Chondrocyte (in vitro differentiated cells): ENCODE measurements around the gene RNU2-63P. TPM values are rescaled to one million over a fixed set of nuclear protein-coding genes. Genes with fewer than 3 reads are reported as not detected.

Source experiments
- DNase-seq: peaks from one replicate; pipeline ENCODE4 v3.0.0; 2021; ENCODE audit warnings: mixed read lengths, low spot score
- H3K27ac Mint-ChIP-seq: one replicate; pipeline ENCODE4 v1.8.0; 2021; ENCODE audit warnings: mild to moderate bottlenecking, moderate library complexity, mixed read lengths; ENCODE audit not compliant: unreplicated experiment
- H3K27me3 Mint-ChIP-seq: 2 replicates; pipeline ENCODE4 v1.8.0; 2021; ENCODE audit warnings: low read depth, mixed read lengths
- H3K36me3 Mint-ChIP-seq: 2 replicates; pipeline ENCODE4 v1.8.0; 2021; ENCODE audit warnings: low read depth, mixed read lengths
- H3K4me1 Mint-ChIP-seq: 2 replicates; pipeline ENCODE4 v1.8.0; 2021; ENCODE audit warnings: low read depth, mild to moderate bottlenecking, mixed read lengths
- H3K4me3 Mint-ChIP-seq: one replicate; pipeline ENCODE4 v1.8.0; 2021; ENCODE audit warnings: mild to moderate bottlenecking, moderate library complexity, mixed read lengths; ENCODE audit not compliant: unreplicated experiment
- H3K9me3 Mint-ChIP-seq: 2 replicates; pipeline ENCODE4 v1.8.0; 2021; ENCODE audit warnings: low read depth, mixed read lengths
- CTCF ChIP-seq: fragments of 200-600 bp; sonication (generic); IDR thresholded peaks from 2 replicates; pipeline ENCODE4 v1.5.0; 2021; ENCODE audit warnings: antibody characterized with exemption, mild to moderate bottlenecking, moderate library complexity
- long read RNA-seq: library from polyadenylated mRNA; stranded (forward); transcript quantifications from one replicate; pipeline ENCODE4 v2.0.0, GENCODE V29; 2021
- total RNA-seq: library from RNA; stranded (reverse); gene quantifications from 3 replicates; pipeline ENCODE4 v1.2.1, GENCODE V29; 2021

The RNU2-63P gene
- total RNA-seq: 2.7 TPM in 1 of 3 replicates, not detected in the others
- long read RNA-seq, partial matches to known transcripts: 0 of 1 reads
- long read RNA-seq, other reads (novel, unspliced or antisense): 0 of 1 reads

- Mint-ChIP-seq H3K4me1 (peaks cover 17% of the 10 kb centered on the region), H3K9me3 (no peaks in the 10 kb centered on the region), H3K27ac (peak within 1 kb of the TSS; percentile 97), H3K27me3 (no peaks in the 10 kb centered on the region), H3K4me3 (peak within 1 kb of the TSS; percentile 92), H3K36me3 (no peaks in the 10 kb centered on the region)
- DNase-seq: no peak
- peak; percentile 28 for TF ChIP-seq CTCF
Measured at GRCh38 chr2:88016086-88016959, at the start of gene RNU2-63P. Gene RNU2-63P, minus strand, starts transcription at chr2:88016547.

DNA sequence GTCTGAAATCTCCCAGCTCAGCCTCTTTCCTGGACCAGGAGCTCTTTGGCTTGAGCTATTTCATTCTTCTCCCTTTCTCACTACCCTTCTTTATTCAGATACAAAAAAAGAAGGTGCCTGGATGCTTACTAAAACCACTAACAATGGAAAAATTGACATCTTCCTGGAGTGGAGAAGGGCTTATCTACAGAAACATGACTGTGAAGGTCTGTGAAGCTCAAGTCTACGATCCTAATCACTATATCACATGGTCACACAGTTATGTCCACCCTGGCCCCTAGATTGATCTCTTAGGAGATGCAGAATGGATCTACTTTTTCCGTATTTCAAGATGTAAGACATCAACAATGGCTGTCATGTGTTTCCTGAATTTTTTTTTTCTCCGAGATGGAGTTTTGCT, 44.9 kb upstream of the RNU2-63P start:
- TF ChIP-seq CTCF: no peak
- Mint-ChIP-seq H3K4me3 (no peak overlapping the region), H3K4me1 (peaks cover 1% of the 10 kb centered on the region), H3K27ac (no peak overlapping the region), H3K9me3 (no peaks in the 10 kb centered on the region), H3K27me3 (no peaks in the 10 kb centered on the region), H3K36me3 (no peaks in the 10 kb centered on the region)
- DNase-seq: no peak

GRCh38 chr2:88060907-88061275, 44.5 kb upstream of the RNU2-63P start:
- Mint-ChIP-seq H3K4me1 (peaks cover 5% of the 10 kb centered on the region), H3K27ac (no peak overlapping the region), H3K36me3 (no peaks in the 10 kb centered on the region), H3K27me3 (no peaks in the 10 kb centered on the region), H3K4me3 (no peak overlapping the region), H3K9me3 (no peaks in the 10 kb centered on the region)
- no peak for DNase-seq
- TF ChIP-seq CTCF: no peak

DNA sequence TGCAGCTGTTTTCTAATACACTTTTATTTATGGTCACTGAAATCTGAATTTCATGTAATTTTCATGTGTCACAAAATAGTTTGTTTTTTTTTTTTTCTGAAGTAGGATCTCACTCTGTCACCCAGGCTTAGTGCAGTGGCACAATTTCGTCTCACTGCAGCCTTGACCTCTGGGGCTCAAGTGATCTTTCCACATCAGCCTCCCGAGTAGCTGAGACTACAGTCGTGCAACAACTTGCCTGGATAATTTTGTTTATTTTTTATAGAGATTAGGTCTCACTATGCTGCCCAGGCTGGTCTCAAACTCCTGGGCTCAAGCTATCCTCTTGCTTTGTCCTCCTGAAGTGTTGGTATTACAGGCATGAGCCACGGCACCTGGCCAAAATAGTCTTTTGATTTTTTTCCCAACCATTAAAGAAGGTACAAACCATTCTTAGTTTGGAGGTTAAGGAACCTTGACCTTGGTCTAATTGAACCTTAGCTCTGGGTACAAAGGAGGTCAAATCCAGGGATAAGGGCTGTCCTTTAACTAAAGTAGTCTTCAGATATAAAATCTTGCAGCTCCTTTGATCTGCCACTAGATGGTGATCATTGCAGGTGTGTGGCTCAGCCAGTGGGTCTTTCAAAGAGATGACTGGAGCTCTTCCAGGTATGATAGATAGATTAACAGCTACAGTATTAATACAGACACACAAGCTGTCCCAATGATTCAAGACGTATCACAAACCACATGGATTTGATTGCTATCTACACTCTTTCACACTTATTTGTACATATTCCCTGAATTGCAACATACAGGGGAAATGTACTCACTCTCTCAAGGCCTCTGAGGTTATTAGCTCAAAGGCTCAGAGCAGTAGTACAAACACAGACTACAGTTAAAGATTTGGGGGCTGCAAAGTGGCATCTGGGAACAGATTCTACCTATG, 43.9 kb upstream of the RNU2-63P start:
- no peaks in the 10 kb centered on the region for H3K9me3 Mint-ChIP-seq
- no peaks in the 10 kb centered on the region for H3K36me3 Mint-ChIP-seq
- DNase-seq: no peak
- no peak overlapping the region for H3K27ac Mint-ChIP-seq
- no peaks in the 10 kb centered on the region for H3K27me3 Mint-ChIP-seq
- TF ChIP-seq CTCF: peak; percentile 87
- H3K4me3 Mint-ChIP-seq: no peak overlapping the region
- H3K4me1 Mint-ChIP-seq: peaks cover 8% of the 10 kb centered on the region

DNA sequence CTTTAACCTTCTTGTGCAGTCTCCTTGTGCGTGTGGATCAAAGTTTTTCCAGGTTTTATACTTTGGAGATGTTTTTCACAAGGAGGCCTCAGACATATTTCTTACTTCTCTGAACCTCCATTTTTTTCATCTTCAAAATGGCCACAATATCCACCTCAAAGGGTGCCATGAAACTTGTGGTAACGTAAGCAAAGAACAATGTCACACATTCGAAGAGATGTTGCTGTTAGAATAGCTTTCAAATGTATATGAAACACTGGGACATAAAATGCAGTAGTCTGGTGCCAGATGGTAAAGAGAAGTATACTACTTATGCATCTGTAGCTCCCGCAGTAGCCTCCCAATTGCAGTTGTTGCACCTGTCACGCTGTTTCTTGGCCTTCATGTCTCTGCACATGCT, 41.8 kb upstream of the RNU2-63P start:
- no peak overlapping the region for H3K4me3 Mint-ChIP-seq
- no peaks in the 10 kb centered on the region for H3K9me3 Mint-ChIP-seq
- DNase-seq: no peak
- peaks cover 3% of the 10 kb centered on the region for H3K36me3 Mint-ChIP-seq
- peaks cover 28% of the 10 kb centered on the region for H3K4me1 Mint-ChIP-seq
- no peak for TF ChIP-seq CTCF
- no peak overlapping the region for H3K27ac Mint-ChIP-seq
- no peaks in the 10 kb centered on the region for H3K27me3 Mint-ChIP-seq
